Superior temporal gyrus (tissue), 1 donor: Measurements from ENCODE around the gene FIBCD1.
A peak's percentile ranks its signal among the peaks of the same experiment; 100 is the strongest.
"Not testable (repeated sequence)": the region's sequence is repeated elsewhere in the genome, so short reads cannot be mapped to it uniquely, and the experiment has no call there.

ENCODE experiments used
- DNase-seq: peaks from one replicate; pipeline ENCODE4 v3.0.0-alpha.2; 2016; ENCODE audit errors: extremely low spot score

Gene FIBCD1

DNA sequence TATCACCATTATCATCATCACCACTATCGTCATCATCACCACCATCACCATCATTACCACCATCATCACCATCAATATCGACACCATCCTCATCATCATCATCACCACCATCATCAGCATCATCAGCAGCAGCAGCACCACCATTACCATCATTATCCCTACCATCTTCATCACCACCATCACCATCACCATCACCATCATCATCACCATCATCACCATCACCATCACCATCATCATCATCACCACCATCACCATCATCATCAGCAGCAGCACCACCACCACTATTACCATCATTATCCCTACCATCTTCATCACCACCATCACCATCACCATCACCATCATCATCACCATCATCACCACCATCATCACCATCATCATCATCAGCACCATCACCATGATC lies 15.9 kb upstream of the FIBCD1 start:
- not testable (repeated sequence) for DNase-seq

DNA sequence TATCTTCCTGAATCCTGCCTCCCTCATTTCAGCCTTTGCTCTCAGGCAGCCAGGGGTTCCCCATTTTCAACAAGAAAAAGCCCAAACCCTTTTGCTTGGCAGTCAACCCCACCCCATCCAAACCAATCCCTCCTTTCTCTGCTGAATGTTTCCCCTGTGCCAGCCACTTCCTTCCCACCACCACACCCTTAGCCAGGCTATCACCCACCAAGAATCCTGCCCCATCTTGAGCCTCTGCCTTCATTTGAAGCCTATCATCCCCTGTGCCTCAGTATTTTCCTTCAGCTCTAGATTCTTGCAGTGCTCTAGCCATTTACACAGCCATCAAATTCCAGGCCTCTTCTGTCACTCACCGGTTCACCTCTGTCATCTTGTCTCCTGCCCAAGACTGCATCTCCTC lies 15.3 kb upstream of the FIBCD1 start:
- DNase-seq = no peak

DNA sequence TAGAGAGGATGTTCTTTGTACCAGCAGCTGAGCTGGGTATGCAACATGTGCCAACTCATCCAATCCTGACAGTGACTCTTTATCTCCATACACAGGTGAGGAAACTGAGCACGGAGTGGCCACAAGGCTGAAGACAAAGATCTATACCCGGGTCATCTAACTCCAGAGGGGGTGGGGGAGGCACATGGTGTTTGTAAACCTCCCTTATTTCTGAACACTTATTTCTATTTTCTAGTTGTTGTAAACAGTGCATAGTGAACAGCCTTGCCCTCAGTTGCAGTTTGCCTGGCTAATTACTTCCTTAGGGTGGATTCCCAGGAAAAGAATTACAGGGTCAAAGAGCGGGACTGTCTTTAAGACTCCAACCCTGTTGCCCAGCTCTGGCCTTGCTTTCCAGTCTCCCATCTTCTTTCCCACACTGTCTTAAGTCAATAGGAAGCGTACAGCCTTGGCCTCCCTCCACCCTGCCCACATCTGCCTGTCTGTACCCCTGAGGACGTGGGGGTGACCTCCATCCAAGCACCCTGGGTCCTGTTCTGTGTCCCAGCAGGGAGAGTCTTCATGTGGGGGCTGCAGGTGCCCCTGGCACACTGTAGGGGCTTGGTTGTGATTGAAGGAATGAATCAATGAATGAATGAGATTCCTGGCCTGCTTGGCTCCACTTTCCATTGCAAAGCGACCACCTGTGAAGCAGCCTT lies 13.2 kb upstream of the FIBCD1 start:
- DNase-seq = no peak

DNA sequence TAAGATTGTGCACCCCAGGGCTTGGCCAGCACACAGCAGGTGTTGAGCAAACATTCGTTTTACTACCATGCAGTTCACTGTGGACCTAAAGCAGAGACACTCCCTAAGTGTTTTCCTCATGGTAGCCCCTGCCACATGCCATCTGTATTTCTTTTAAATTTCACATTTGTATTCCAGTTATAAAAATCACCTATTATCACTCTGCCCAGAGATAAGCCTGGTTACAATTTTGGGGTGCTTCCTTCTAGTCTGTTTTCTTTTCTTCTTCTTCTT lies 10.9 kb upstream of the FIBCD1 start:
- DNase-seq = no peak

DNA sequence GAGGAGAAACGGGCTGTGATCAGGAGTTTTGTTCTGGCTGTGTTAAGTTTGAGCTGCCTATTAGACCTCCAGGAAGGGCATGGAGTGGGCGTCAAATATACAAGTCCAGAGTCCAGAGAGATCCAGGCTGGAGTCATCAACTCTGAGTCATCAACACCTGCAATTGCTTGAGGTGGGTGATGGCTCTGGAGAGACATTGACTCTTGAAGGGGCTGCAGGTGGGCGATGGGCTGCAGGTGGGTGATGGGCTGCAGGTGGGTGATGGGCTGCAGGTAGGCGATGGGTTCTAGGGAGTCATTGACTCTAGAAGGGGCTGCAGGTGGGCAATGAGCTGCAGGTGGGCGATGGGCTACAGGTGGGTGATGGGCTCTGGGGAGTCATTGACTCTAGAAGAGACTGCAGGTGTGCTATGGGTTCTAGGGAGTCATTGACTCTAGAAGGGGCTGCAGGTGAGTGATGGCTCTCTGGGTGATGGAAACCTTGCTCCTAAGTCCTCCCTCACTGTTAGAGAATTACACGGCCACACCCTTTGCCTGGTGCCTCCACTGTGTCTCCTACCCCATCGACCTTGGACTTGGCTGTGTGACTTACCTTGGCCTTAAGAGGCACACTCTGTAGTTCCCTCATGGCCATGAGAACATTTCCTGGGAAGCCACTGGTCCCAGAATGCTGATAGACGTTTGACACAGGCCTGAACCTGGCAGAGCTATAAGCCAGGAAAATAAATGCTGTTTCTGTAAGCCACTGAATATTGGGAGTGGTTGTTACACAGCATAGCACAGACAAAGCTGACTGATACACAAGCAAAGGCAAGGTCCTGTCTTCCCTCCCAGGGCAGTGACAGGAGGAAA lies 10.4 kb upstream of the FIBCD1 start:
- no peak for DNase-seq

DNA sequence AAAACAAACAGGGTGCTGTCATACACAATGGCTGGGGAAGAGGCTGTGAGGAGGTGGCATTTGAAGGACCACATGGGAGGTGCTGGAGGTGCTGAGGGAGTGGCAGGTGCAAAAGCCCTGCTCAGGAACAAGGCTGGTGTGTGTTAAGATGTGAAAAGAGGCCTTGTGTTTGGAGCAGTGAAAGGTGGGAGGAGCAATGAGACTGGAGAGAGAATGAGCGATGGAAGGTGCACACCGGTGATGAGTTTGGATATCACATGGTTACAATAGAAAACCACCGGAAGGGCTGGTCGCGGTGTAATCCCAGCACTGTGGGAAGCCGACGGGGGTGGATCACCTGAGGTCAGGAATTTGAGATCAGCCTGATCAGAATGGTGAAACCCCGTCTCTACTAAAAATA lies 9.2 kb upstream of the FIBCD1 start:
- DNase-seq = no peak

DNA sequence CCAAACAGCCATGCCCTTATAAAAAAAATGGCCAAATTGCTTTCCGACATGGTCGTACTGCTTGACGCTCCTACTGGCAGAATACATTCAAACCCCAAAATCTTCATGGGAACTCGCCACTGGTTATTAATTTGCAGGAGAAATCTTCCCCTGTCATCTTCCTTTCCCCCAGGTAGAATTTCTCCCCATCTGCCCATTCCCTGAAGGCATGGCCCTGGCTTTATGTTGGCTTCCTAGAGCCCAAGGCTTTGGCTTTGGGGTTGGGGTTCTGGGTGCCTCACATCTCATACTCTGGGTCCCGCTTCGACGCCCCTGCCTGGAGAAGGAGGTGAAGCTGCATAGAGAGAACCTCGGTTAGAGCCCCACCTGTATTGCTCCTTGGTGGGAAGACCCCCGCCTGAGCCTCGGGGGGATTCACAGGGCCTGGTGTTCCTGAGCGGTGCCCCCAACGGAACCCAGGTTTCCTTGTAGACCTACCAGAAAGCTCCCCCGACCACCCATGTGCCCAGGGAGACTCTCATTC lies 8.6 kb upstream of the FIBCD1 start:
- DNase-seq = no peak

DNA sequence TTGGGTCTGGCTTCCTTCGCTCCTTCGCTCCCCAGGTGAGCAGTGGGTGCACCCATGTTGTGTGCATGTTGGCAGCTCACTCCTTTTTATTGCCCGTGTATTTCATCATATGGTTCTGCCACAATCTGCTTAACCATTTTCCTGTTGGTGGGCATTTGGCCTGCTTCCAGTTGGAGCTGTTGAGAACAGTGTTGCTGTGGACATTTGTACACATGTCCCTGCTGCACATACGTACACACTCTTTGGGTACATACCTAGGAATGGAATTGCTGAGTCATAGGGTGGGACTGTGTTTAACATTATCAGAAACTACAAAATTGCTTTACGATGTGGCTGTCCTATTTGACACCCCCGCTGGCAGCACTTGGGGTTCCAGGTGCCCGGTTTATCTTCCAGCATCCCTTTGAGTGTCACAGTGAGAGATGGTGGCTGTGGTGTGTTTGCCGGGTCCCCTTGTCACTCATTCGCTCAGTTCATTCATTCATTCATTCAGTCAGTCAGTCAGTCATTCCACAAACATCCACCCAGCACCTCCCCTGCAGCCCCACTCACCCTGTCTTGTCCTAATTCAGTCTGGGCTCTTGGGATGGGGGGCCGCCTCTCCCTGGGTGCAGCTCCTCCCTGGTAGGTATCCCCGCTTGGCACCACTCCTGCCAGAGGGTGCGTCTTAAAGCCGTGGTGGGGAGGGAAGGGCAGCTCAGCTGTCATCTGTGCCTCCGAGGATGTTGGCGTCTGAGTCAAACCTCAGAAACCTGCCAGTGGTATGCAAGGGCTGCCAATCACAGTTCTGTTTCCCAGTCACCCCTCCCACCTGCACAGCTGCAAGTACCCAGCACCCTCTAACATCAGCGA lies 7.9 kb upstream of the FIBCD1 start:
- no peak for DNase-seq

DNA sequence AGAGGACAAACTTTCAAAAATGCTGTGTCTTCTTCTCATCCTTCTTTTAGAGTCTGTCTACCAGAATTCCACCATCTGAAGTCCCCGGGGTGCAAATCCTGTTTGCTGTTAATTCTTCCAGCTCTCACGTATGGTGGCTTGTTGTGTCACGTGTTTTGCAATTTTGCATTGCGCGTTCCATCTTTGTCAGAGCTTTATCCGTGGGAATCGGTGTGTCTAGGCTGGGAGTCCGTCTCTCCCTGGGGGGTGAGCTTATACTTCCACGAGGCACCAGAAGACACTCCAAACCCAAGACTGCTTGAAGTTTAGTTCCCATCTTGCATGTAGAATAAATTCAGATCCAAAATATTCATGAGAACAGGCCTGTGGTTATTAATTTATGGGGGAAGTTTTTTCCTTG lies 6.1 kb upstream of the FIBCD1 start:
- DNase-seq = no peak

DNA sequence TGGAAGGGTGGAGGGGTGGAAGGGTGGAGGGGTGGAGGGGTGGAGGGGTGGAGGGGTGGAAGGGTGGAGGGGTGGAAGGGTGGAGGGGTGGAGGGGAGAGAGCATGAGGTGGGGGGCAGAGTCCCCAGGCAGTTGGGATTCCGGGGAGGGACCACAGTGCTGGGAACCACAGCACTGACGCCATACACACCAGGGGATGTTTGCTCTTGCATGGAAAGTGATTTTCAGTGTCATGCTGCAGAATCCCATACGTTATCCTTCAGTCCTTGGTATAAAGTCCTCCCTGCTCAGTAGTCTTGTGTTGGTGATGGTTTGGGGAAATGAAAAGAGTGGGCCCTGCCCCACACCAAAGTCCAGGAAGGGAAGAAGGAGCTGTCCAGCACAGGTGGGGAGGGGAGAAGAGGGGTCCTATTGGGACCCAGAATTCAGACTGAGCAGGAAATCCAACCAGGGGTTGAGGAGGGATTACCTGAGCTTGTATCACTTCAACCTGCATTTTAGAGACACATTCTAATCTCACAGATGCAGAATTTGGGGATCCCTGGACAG lies 5.5 kb upstream of the FIBCD1 start:
- no peak for DNase-seq

DNA sequence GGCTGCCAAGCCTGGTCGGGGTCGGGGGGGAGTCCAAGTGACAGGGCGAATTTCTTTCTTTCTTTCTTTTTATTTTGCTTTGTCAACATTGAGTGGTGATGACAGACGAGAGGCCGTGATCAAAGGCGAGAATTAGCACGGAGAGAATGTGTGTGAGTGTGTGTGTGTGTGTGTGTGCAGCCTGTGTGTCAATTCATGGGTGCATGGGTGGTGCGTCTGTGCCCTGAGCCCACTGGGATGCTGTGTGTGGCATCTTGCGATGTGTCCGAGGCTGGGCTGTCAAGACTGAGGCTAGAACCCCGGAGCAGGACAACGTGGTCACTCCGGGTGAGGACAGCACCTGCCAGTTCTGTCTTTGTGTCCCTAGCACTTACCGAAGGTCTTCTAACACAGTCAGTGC lies 4.7 kb upstream of the FIBCD1 start:
- no peak for DNase-seq

DNA sequence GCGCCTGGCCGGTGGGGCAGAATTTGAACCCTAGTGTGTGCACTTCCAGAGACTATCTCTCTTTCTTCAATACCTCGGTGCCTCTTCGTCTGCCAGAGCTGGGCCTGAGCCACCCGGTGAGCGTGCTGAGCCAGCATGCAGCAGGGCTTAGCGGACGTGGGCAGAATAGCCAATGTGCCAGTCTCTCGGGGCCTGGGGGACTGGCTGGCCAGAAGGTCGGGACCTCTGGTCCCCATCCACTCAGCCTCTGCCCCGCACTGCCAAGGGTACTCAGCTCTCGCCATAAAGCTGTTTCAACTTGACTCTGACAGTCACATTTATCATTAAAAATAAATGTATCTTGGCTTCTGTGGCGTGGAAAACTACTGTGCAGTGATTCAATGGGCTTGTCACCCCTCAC lies 4.2 kb upstream of the FIBCD1 start:
- DNase-seq = no peak

DNA sequence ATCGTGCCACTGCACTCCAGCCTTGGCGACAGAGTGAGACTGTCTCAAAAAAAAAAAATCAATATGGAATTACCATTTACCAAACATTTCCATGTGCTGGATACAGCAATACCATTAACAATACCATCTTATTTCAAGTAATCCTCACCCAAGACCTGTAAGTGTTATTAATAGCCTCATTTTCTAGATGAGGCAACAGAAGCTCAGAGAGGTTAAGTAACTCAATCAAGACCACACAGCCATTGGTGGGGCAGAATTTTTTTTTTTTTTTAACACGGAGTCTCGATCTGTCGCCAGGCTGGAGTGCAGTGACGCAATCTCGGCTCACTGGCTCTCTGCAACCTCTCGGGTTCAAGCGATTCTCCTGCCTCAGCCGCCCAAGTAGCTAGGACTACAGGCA lies 3.6 kb upstream of the FIBCD1 start:
- DNase-seq = no peak

DNA sequence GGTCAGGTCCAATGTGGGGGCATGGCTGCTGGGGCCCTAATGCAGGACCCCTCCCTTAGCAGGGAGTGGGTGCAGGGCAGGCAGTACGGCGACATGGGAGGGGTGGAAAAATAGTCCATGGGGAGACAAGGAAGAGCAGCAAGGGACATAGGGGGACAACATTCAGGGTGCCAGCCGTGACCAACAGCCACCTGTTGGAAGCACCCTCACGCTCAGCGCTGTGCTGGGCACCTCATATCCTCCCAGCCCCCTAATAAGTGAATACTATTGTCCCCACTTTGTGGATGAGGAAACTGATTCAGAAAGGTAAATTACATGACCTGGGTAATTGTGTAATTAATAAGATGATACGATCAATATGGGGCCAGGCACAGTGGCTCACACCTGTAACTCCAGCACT lies 3.0 kb upstream of the FIBCD1 start:
- no peak for DNase-seq

DNA sequence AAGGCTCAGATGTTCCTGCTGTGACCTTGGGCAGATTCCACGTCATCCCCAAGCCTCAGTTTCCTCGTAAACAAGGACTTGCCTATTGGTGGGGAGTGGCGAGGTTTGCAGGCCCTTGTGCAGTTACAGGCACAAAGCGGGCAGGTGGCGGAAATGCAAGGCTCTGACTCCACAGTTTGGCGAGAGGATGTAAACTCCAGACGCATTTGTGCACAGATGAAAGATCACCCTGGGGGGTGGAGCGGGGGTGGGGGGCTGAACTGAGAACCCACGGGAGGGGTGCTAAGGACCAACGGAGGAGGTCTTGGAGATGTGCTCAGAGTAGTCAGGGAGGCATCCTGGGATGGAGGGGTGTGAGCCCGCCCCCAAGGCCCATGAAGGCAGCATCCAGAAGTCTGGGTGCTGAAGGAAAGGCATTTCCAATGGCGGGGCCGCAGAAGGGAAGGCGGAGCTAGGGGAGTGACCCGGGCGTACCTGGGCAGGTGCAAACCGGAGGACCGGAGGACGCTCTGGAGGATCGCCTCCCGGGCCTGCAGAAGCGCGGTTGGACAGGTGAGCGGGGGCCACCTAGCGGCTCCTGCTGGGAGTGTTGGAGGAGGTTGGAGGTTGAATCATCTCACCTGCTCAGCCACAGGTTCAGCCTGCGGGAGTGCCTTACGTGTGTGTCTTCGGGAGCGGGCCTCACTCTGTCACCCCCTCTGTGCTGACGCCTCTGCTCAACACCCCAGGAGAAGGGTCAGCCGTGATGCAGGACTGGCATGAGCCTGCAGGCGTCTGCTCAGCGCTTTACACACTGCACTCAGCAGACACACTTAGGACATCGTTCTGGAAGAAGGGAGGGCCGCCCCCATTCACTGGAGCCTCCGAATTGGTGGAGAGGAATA lies 1.9 kb upstream of the FIBCD1 start:
- DNase-seq = peak; percentile 54

DNA sequence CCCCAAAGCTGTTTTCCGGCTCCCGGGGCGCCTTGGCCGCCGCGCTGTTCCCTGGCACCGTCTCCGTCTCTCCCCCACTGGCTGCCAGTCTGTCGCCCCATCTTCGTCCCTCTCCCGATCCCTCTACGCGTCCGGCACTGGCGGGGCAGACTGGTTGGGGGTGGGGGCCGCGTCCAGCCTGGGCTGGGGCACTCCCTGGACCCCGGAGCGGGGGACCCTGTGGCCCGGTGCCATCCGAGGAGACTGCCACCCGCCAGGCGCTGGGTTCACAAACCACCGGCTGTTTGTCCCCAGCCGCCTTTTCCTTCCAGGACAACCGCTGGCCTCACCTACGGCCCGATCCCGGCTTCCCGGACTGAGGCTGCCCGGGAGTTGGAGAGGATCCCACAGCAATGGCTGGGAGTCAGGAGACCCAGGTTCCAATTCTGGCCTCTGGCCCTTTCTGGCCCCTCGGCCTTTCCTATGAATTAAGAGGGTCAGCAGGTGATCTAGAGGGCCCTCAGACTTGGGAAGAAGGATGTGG lies 1.0 kb upstream of the FIBCD1 start:
- DNase-seq = no peak

DNA sequence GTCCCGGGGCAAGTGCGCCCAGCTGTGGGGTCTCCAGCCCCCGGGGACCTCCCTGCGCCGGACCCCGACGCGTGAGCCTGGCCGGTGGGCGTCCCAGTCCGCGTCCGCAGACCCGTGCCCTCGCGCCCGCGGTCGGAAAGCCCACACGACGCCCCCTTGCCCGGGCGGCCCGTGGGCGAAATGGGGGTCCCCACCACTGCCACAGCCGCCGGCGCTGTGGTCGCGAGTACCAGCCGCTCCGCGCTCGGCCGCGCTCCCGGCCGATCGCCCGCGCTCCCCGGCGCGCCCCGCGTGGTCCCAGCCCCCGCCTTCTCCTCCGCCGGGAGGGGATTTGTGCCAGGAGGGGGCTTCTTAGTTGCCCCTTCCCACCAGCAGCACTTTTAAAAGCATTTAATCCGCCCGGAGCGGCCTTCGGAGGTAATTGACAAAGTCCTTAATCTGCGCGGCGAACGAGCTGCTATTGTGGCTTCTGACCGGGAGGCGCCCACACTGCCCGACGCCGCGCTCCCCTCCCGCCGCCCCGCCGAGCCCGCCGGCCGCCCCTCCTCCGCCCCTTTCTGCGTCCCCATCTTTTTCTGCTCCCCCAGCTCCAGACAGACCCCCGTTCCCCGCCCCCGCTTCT lies 469 bp upstream of the FIBCD1 start:
- no peak for DNase-seq

DNA sequence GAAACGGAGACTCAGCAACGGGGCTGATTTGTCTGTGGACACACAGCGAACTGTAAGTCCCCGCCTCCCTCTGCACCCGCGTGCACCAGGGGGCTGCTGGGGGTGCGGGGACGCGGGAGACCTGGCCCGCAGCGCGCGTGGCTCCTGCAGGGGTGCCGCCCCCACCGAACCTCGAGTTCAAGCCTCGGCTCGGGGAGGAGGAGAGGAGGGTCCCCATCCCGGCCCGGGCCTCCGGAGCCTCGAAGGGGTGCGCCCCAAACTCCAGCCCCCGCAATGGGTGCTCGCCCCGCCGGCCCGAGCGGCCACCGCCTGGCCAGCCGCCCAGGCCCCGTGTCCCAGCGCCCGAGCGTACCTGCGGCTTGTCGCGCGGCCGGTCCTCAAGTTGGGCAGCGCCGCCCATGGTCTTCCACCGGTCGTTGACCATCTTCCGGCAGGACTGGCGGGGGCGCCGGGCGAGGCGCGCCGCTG lies 829 bp downstream of the FIBCD1 start:
- DNase-seq = no peak

DNA sequence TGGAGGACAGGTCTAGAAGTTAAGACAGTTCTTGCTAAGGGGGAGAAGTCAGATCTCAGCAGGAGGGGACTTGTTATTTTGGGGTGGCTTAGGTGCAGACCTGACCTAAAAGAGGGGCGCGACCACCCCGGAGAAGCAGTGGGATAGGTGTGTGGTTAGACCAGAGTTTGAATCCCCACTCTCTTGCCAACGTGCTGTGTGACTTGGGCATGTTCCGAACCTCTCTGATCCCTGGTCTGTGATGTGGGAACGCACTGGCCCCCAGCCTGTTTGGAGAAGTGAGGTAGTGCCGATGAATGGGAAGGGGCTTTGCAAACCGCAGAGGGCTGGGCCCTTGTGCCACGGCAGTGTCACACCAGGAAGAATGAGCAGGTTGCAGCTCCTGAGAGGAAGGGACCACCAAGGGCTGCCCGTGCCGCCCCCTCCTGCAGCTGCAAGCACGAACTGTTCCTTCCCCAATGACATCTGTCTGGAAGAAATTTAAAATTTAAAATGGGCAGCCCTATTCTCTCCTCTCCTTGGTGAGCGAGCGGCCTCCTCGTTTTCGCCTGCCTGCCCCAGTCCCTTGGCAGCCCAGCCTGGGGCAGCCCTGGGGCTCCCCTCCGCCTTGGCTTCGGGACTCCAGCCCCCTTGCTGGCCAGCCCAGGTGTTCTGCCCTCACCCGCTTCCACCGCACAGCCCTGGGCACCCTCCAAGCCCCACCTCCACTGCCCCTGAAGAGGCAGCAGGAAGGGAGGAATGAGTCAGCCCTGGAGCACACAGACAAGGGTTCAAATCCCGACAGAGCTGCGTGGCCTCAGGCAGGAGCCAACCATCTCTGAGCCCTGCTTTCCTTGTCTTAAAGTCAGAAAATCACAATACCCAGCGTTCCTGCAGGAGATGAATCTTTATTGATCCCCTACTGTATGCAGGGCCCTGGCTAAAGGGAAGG lies 1.6 kb downstream of the FIBCD1 start:
- DNase-seq = no peak
